Measurements from ENCODE around the gene ZFYVE27.

Gene ZFYVE27

DNA sequence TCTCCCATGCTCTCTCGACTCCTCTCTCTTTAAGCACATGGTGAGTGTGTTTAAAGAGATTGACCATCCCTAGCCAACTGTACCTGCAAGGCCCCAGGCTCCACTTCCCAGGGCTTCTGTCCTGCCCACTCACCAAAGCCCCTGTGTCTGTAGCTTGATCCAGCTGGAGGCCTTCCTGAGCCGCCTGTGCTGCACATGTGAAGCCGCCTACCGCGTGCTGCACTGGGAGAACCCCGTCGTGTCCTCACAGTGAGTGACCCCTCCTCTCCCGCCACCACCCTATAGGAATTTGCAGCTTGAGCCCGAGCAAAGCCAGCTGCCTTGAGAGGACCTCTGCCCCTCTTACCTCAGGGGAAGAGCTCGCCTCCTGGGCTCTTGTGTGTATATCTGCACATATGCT lies 11.2 kb downstream of the ZFYVE27 start:
- FAIRE-seq = no peak

DNA sequence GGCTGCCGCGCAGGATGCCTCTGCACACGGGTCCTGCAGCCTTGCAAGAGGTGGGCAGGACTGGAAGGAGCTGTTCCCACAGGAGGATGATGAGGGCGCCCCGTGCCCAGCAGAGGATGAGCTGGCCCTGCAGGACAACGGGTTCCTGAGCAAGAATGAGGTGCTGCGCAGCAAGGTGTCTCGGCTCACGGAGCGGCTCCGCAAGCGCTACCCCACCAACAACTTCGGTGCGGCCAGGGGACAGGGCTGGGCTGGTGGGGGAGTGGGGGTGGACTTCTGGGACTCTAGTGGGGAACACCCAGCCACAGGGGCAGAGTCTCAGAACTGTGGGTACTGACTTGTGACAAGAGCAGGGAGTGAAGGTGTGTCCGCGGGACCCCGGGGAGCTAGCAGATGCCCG lies 16.0 kb downstream of the ZFYVE27 start:
- no peak for FAIRE-seq

DNA sequence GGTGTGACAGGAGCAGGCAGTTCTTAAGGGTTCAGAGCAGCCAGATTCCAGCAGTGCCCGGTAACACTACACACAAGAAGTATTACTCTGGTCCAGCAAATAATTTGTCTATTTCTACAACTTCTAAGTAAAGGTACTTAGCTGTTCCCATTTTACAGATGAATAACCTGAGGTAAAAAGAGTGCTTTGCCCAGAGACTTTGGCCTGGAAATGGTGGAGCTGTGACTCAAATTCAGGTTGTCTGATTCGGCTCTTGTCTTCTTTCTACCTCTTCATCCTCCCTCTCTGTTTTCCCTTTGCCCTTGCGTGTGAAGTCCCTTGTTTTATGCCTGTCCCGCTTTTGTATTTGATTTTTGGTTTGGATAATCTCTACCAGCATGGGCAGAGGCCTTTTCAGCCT lies 17.8 kb downstream of the ZFYVE27 start:
- no peak for FAIRE-seq

DNA sequence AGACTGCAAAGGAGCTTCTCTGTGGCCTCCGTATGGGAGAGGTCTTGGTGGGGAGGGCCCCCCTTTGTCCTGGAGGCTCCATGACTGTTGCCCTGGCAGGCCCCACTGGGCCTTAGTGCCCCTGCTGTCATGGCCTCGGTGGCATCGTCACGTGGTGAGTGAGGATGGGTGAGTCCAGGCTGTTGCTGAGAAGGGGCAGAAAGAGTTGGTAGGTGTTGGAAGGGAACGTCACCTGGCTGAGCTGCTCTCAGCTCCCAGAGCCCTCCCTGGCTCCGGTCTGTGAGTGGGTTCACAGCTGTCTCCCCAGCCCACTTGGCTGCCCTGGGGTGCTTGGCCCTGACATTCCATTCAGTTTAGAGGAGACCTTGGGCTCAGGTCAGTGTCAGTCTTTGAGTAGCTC lies 18.8 kb downstream of the ZFYVE27 start:
- no peak for FAIRE-seq

DNA sequence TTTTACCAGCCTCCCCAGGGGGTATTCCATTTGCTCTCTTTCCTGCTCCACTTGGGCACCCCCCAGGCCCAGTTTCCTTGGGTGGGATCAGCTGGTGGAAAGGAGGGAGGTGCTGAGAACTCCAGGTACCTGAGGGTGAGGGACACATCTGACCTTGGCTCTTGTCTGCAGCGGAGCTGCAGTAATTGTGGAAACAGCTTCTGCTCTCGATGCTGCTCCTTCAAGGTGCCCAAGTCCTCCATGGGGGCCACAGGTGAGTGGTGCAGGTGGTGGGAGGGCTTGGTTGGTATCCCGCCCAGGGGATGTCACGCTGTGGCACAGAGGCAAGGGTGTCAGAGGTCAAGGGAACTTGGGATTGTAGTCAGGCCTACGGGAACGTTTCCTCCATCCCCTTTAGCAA lies 20.5 kb downstream of the ZFYVE27 start:
- no peak for FAIRE-seq

DNA sequence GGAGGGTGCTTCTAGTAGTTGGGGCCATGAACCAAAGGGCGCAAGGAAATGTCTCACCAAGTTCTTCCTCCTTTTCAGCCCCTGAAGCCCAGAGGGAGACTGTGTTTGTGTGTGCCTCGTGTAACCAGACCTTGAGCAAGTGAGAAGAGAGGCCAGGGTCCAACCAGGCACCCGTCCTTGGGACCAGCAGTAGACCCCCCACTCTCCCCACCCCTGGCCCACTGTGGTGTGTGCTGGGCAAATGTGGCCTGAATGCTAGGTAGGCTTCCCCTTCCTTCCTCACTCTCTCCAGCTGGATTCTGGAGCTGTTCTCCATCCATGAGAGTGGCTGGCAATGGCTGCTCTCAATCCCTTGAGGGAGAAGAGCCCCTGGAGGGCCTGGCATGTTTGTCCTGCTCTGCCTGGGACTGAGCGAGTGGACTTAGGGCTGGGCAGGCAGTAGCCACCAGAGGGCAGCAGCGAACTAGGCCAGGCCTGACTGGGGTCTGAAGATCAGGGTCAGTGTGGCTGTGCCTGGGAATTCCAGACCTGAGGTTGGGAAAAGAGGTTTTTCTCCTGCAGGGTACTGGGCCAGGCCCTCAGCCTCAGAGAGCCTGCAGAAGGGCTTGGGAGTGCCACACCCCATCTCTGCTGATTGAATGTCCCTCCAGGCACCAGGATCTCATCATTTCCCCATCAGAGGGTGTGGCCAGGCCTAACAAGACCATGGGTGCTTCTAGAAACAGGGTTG lies 22.4 kb downstream of the ZFYVE27 start:
- FAIRE-seq = no peak

DNA sequence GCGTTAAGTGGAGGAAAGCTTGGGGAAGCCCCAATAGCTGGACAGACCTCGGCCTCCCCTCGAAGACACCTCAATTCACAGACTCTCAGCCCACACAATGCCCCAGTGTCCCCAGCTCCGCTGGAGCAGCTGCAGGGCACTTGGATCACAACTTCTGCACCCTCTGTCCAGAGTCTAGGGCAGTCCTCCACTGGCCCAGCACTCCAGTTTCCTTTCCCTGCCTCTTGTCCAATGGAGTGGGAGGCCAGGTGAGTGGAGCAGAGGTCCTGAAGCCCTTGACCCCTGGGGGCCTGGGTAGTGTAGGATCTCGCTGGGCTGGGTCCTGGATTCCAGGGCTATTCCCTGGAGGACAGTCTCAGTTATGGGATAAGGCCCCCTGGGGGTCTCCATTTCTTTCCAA lies 23.0 kb downstream of the ZFYVE27 start:
- FAIRE-seq = no peak

DNA sequence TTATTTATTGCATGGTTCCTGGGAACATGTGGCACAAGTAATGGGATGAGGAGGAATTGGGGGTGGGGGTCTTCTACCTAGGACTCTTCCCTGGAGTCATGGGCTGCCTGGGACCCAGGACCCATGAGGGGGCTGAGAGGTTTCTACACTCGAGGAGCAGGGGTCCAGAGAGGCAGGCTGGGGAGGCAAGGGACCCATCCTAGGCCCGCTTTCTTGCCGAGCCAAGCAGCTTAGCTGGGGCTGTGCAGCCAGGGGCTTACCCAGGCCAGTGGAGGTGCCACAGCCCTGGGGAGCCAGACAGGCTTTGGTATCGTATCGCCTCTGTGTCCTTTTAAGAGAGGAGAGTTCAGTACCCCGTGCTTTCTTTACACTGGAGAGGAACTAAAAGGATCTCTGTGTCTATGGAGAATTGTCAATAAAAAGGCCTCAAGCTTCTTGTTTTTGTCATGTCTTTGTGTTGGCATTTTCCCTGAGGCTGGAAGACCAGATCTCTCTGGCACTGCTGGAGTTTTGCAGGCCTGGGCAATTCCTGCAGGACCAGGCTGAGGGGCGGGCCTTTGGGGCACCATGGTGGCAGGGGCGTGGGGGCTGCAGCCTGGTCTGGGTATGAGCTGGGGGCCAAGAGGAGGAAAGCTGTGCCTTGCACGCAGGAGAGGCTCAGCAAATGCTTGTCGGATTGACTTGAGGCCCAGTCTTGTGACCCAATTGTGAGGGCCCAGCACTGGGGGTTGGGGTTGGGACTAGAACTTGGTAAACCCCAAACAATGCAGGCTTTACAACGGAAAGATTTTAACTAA lies 23.7 kb downstream of the ZFYVE27 start:
- FAIRE-seq = no peak

DNA sequence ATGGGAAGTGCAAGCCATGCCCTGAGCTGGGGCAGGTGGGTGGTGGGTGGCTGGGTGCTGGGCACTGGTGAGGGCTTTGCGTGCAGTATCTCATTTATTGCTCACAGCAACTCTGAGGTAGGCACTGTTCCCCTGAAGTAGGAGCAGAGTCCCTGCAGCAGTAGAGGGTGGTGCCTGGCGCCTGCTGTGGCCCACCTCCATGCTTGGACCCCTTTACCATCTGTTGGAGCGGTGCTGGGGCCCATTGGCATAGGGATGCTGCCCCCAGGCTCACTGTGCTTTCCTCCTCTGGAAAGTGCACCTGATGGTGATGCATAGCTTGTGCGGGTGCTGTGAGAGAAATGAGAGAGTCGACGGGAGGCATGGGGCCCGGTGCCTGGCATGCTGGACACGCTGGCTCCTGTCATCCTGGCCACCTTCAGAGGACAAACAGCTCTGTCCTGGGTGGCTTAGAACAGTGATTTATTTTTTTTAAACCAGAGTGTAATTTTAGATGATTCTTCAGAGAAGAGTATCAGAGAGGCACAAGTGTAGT lies 24.5 kb downstream of the ZFYVE27 start:
- no peak for FAIRE-seq

DNA sequence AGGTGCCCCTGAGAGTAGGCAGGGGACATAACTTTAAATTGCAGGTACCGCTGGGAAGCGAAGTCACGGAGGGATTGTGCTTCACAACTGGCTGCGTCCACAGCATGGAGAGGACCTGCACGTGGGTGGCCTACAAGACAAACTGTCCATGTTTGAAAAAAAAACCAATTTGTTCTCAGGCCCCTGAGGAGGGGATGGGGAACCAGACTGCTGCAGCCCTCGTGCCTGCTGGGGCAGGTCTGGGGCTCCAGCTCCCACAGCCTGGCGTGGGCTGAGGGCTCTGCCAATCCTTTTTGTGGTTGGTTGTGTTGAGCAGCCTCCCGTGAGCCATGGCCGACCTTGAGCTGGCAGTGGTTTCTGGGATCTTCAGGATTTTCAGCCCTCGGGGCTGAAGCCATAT lies 25.1 kb downstream of the ZFYVE27 start:
- no peak for FAIRE-seq

DNA sequence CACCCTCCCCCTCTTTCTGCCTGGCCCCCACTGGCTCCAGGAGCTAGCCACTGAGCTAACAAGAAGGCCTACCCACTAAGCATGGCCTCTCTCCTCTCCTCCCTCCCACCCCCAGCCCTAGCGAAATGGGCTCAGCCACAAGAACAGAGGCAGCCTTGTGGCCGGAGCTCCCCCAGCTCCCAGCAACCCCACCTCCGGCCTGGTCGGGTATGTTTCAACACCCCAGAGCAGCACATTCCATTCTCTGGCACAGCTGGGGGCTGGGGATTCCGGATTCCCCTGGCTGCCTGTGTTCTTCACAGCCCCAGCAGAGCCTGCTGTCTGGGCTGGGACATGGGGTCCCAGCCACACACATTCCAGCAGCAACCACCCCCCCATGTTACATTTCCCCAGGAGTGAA lies 25.9 kb downstream of the ZFYVE27 start:
- FAIRE-seq = no peak

DNA sequence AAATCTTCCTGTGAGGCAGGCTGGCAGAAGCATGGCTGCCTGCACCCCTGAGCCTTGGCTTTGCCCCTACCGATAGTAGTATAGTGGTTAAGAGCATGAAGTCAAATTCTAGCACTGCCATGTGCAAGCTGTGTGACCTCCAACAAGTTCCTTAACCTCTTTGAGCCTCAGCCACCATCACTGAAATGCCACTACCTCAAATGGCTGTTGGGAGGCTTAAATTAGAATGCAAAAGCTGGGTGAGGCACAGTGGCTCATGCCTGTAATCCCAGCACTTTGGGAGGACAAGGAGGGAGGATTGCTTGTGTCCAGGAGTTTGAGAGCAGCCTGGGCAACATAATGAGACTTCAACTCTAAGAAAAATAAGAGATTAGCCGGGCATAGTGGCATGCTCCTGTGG lies 26.5 kb downstream of the ZFYVE27 start:
- FAIRE-seq = no peak

DNA sequence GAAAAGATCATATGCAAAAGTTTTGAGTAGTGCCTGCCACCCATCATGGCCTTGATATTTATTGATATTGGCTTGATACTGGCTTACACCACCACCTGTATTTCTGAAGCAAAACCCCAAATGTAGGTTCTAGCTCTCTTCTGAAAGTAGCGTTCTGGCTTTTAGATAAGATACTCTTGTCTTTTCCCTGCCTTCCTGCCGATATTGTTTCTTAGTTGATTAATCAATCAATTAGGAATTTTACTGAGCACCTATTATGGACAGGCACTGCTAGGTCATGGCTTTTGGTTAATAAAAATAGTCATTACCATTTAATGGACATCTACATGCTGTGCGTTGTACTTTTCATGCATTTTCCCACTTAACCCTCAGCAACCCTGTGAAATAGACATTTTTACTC lies 27.0 kb downstream of the ZFYVE27 start:
- FAIRE-seq = no peak

DNA sequence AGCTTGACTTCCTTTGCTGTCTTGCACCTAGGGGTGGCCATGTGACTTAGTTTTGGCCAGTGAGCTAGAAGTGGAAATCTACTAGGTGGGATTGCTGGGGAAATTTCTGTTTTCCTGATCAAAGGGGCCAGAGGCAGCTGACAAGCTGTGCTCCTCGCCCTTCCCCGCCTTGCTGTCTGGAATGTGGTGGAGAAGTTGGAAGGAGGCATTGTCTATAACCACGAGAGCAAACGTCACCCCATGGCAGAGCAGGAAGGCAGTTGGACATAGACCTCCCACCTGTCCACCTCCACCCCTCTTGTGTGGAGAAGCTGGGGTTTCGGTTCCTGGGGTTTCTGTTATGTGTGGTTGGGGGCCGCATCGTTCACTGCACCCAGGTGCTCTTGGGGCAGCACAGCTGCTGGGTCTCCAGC lies 27.6 kb downstream of the ZFYVE27 start:
- FAIRE-seq = no peak

DNA sequence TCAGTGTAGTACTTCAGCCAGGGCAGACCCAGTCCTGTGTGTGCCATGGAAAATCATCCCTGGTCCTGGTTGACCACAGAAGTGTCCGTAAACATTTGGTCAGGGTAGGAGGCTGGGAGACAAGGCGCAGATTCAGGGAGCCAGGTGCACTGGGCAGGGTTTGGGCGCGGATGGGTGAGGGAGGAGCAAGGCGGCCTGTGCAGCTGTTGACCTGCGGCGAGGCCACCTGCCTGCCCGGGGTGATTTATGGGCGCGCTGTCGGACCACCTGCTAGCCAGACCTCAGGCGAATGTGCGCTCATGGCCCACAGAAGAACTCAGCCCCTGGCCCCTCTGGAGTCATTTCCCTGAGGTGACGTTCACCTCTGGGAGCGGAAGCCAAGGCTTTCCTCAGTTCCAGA lies 28.3 kb downstream of the ZFYVE27 start:
- no peak for FAIRE-seq

DNA sequence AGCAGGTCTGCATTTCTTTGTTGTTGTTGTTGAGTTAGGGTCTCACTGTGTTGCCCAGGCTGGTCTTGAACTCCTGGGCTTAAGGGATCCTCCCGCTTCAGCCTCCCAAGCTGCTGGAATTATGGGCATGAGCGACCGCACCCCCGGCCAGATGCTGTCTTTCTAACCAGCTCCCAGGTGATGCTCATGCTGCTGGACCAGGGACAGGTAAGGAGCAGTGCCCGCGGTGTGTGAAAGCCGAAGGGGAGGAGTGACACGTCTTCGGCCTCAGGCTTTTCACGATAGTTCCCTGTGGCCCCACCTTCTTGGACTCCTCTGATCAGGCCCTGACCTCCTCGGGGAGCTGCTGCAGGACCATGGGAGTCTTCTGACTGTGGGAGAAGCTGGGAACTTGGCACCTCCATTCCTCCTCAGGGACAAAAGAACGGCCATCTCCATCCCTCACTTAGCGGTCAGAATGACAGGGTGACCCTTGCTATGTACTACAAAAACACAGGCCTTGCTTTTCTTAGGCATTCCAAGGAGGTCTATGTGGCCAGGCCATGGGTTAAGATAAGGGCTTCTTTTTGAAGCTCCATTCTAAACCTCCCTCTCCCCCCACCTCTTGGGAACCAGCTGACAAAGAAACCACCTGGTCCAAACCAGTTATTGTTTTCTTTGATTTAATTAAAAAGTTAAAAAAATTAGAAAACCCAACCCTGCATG lies 29.3 kb downstream of the ZFYVE27 start:
- no peak for FAIRE-seq

DNA sequence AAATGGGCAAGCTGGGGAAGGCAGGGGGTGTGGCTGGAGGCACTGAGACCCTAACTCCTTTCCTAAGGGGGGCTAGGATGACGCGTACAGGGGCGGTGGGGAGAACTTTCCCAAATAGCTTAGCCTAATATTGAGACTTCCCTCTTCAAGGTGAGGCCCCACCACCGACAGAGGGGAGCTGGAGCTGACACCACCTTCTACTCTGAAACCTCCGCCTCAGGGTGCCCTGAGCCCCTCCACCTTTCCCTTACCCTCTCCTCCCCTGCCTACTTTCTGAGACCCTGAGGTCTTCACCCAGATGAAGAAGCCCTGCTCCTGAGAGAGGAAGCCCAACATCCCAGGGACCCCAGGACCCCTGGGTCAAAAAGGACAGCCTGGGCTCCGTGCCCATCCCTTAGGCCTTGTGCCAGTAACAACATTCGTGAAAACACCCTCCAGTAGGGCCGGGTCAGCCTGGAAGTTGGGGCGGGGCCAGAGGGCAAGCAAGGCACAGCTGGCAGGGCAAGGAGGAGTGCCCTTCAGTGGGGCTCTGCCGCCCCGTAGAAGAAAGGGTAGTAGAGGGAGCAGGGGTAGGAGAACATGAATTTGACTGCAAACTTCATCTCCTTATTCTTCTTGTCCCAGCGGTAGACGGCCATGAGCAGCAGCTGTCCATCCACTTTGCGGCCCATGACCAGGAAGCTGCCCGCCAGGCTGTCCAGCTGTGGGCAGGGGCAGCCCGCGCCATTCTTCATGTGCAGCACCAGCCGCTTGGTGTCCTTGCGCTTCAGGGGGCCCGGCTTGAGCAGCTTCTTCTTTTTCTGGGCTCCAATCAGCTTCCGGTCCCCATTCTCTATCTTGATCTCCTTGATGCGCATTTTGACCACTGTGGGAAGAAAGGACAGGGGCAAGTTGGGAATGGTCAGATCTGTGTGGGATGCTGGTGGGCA lies 30.3 kb downstream of the ZFYVE27 start:
- FAIRE-seq = no peak

DNA sequence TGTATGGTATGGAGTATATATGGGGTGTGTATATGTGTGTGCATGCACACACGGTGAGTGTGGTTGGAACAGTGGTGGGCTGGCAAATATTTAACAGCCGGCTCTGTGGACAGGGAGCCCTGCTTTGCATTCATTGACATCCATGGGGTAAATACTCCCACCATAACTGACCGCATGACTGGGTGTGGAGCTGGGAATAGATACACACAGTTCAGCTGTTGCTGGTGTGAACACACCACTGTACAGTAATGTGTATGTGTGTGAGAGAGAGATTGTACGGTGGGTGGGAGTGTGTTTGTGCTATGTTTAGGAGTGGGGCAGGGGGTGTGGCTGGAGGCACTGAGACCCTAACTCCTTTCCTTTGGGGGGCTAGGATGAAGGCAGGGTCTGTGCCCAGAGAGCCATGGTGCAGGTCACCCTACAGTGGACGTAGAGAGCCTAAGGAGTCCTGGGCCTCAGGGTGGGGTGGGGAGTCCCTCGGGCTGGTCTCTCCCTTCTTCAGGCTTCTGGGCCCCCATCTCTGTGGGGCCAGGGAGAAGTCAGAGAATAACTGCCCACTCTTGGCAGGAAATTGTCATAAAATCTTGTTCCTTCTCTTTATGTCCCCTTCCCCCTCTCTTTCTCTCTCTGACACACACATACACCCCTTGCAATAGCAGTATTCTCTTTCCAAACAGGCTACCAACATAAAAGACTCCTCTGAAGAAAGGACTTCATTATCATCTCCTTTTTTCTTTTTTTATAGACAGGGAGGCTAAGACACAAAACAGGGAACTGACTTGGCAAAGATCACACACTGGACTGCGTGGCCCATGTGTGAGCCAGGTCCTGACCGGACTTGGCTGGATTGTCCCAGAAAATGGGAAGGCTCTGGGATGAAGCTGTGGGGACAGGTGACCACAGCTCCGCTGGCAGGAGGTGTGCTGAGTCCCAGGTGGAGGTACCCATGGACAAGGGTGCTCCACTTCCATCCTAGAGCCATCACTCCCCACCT lies 31.7 kb downstream of the ZFYVE27 start:
- no peak for FAIRE-seq

DNA sequence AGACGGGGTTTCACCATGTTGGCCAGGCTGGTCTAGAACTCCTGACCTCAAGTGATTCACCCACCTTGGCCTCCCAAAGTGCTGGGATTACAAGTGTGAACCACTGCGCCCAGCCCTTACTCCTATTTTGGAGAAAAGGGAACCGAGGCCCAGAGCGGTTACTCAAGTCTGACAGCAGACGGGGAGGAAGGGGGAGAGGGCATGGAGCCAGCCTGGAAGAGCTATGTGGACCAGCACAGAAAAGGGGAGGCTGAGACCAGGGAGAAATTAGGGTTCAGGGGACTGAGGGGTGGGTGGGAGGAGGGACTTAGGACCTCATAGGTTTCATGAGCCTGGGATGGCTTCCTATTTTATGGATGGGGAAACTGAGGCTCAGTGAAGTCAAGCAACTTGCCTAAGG lies 33.3 kb downstream of the ZFYVE27 start:
- FAIRE-seq = no peak

DNA sequence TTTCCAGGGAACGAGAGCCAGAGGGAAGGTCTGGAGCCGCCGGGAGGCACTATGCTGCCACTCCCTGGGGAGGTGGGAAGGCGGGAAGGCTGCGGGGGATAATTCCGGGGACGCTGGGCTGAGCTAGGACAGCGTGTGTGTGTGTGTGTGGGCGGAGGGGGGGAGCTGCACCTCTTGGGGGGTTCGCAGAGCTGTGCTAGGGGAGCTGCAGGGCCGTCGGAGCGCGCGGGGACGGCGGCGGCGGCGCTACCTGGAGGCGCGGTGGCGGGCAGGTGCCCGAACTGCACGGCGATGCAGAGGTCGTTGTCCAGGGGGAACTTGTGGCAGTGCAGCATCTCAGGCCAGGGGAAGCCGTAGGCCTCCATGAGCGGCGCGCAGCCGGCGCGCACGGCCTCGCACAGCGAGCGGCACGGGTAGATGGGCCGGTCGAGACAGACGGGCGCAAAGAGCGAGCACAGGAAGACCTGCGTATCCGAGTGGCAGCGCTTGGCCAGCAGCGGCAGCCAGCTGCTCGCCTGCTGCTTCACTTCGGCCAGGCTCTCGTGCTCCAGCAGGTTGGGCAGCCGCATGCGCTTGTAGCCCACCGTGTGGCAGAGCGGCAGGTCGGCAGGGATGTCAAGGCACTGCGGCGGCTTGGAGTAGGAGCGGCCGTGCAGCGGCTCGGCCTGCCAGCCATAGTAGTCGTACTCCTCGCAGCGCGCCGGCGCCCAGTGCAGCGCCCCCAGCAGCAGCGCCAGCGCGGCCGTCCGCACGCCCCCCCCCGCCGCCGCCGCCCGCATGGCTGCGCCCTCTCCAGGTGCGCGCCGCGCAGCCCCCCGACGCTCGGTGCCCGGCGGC lies 34.3 kb downstream of the ZFYVE27 start:
- no peak for FAIRE-seq

All from G401.6 (cell line).